PC-3 (cell line): ENCODE results near the gene PHKA1. TPM values are rescaled to one million over a fixed set of nuclear protein-coding genes. Genes with fewer than 3 reads are reported as not detected.
"Not testable (repeated sequence)": the region's sequence is repeated elsewhere in the genome, so short reads cannot be mapped to it uniquely, and the experiment has no call there.

Experiments
- ATAC-seq: fragments of 200-7000 bp; cut with Tn5 transposase; 2 replicates; pipeline ENCODE4 v1.9.1; 2020; ENCODE audit warnings: mild to moderate bottlenecking, moderate library complexity
- Bru-seq: library from RNA; stranded (reverse); fragments of 400-500 nt; gene quantifications from one replicate; lab custom pipeline; 2021; lab: Mats Ljungman, UMichigan
- BruChase-seq, 2 experiments: library from RNA; stranded (reverse); fragments of 400-500 nt; gene quantifications; one replicate each; lab custom pipeline; 2021; lab: Mats Ljungman, UMichigan
- BruUV-seq: library from RNA; stranded (reverse); fragments of 400-500 nt; replicated peaks from 2 replicates; lab custom pipeline; 2021; lab: Mats Ljungman, UMichigan
- CTCF ChIA-PET: fragments of 300-600 bp; sonication (Branson Sonifier 250); formaldehyde crosslinking; loops from one replicate; lab custom pipeline; 2022; ENCODE audit warnings: antibody characterized with exemption; lab: Charles Lee
- POLR2A ChIA-PET: fragments of 300-600 bp; sonication (Branson Sonifier 250); formaldehyde crosslinking; loops from one replicate; lab custom pipeline; 2022; ENCODE audit warnings: antibody characterized with exemption; ENCODE audit not compliant: unreplicated experiment; lab: Charles Lee
- DNase-seq: peaks from one replicate; pipeline ENCODE4 v3.0.0-alpha.2; 2015
- H2AFZ ChIP-seq: fragments of 300-600 bp; sonication (generic); 2 replicates; pipeline ENCODE4 v1.6.0; 2016; ENCODE audit warnings: antibody characterized with exemption, low read length
- H3F3A ChIP-seq: fragments of 300-600 bp; sonication (generic); one replicate; pipeline ENCODE4 v1.6.0; 2017; ENCODE audit warnings: antibody characterized with exemption, low read length, control low read depth, mild to moderate bottlenecking; ENCODE audit not compliant: unreplicated experiment
- H3K27ac ChIP-seq: fragments of 300-600 bp; sonication (generic); 2 replicates; pipeline ENCODE4 v1.5.1; 2016; ENCODE audit warnings: mild to moderate bottlenecking, low read length
- H3K27me3 ChIP-seq: fragments of 300-600 bp; sonication (generic); 2 replicates; pipeline ENCODE4 v1.6.1; 2016; ENCODE audit warnings: low read length, mixed read lengths
- H3K36me3 ChIP-seq: fragments of 300-600 bp; sonication (generic); 2 replicates; pipeline ENCODE4 v1.6.1; 2016; ENCODE audit warnings: low read depth, mixed run types, low read length, mixed read lengths
- H3K4me1 ChIP-seq: fragments of 300-600 bp; sonication (generic); 2 replicates; pipeline ENCODE4 v1.5.1; 2016; ENCODE audit warnings: low read length; ENCODE audit not compliant: insufficient read depth
- H3K4me2 ChIP-seq: fragments of 300-600 bp; sonication (generic); 2 replicates; pipeline ENCODE4 v1.6.0; 2016; ENCODE audit warnings: low read length
- H3K4me3 ChIP-seq: fragments of 300-600 bp; sonication (generic); 2 replicates; pipeline ENCODE4 v1.5.1; 2016; ENCODE audit warnings: mild to moderate bottlenecking, low read length, mixed read lengths
- H3K79me2 ChIP-seq: fragments of 300-600 bp; sonication (generic); 2 replicates; pipeline ENCODE4 v1.6.1; 2017; ENCODE audit warnings: low read length, mixed read lengths
- H3K9ac ChIP-seq: fragments of 300-600 bp; sonication (generic); 2 replicates; pipeline ENCODE4 v1.6.0; 2016; ENCODE audit warnings: mild to moderate bottlenecking, low read length
- H3K9me2 ChIP-seq: fragments of 300-600 bp; sonication (generic); replicated peaks from 2 replicates; pipeline ENCODE4 v1.6.1; 2016; ENCODE audit warnings: mixed run types, low read length, mixed read lengths
- H3K9me3 ChIP-seq: fragments of 300-600 bp; sonication (generic); 2 replicates; pipeline ENCODE4 v1.6.1; 2016; ENCODE audit warnings: low read length, mixed read lengths
- H4K20me1 ChIP-seq: fragments of 300-600 bp; sonication (generic); 2 replicates; pipeline ENCODE4 v1.6.1; 2016; ENCODE audit warnings: low read length, mixed read lengths
- intact Hi-C: fragments of 100-400 bp; cut with micrococcal nuclease; formaldehyde crosslinking; loops from 2 replicates; pipeline ENCODE4 v1.9.0; 2023
- long read RNA-seq: library from polyadenylated mRNA; unstranded; transcript quantifications from one replicate; pipeline ENCODE4 v2.0.0, GENCODE V29; 2021; ENCODE audit not compliant: unreplicated experiment
- total RNA-seq: library from RNA; depleted of rRNA; stranded (reverse); fragments of >200 nt; gene quantifications from 2 replicates; pipeline ENCODE4 v1.2.3, GENCODE V29; 2014; rRNA removed

Gene PHKA1
- total RNA-seq: 28.5 and 33.7 TPM in 2 replicates
- Bru-seq, nascent RNA: percentile 78 among the genes with signal in this experiment
- percentile 72 among the genes with signal in this experiment for BruChase-seq, experiment 1, labeled RNA remaining after a 6-hour chase
- BruChase-seq, experiment 2, labeled RNA remaining after a 2-hour chase: percentile 73 among the genes with signal in this experiment
- long read RNA-seq, full-length matches to known transcripts: 37 of 100 reads
- long read RNA-seq, partial matches to known transcripts: 22 of 100 reads
- long read RNA-seq, other reads (novel, unspliced or antisense): 41 of 100 reads

DNA sequence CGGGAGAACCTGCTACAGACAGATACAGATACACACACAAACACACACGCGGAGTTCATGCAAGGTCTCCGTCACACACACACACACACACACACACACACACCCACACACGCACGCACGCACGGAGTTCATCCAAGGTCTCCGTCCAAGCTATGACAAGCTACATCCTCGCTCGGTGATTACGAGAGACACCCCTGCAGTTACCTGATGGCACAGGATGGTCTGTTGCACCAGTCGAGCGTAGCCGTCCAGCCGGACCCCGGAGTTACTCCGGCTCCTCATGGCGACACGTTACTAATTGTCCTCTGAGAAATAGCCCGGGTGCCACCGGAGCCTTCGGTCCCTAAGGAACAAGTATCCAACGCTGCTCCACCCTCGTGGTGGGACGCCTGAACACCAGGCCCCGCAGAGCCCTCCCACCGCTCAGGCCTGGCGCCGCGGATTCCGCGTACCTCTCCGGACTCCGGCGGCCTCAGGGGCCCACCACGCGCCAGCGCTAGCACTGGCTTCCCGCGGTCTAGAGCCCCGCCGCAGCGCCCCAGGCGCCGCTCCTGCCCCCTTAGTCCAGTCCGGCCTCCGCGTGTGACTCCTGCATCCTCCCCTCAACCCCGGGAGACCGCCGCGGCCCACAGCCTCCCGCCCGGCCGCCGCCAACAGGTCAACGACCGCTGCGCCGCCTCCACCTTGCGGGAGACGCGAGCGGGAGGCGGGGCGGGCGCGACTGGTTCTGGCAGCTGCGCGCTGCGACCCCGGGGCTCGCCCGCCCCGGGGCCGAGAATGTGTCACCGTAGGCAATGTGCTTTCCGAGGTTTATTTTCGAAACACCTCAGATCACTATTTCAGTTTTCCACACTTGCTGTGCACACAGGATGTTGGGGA lies at the start of gene PHKA1:
Gene PHKA1, minus strand, starts transcription at position 708 of the 879 bp plus-strand sequence. Its CDS starts 426 bp downstream, at position 282.
- peak within 1 kb of the TSS; percentile 85 for H3K4me2 ChIP-seq
- not testable (repeated sequence) for H3K9me3 ChIP-seq, H3F3A ChIP-seq, H3K9me2 ChIP-seq, H3K27me3 ChIP-seq, H4K20me1 ChIP-seq, BruUV-seq, H3K4me1 ChIP-seq, H3K36me3 ChIP-seq
- POLR2A ChIA-PET: interaction anchor here (1.3 kb wide), 1 partner anchor 93 kb away, joined by 32 read pairs; no protein-coding TSS in a partner anchor
- intact Hi-C loops: loop anchor here (2.0 to 5.0 kb wide), 2 partner anchors 27 to 92 kb away; no protein-coding TSS in a partner anchor
- peak; percentile 69 for ATAC-seq
- peak within 1 kb of the TSS; percentile 76 for H3K9ac ChIP-seq
- DNase-seq: peak; percentile 75
- CTCF ChIA-PET: interaction anchor here (0.9 kb wide), 1 partner anchor 92 kb away, joined by 3 read pairs; no protein-coding TSS in a partner anchor
- peaks cover 36% of the 10 kb centered on the region for H3K79me2 ChIP-seq
- H3K27ac ChIP-seq: peak within 1 kb of the TSS; percentile 88
- H3K4me3 ChIP-seq: peak within 1 kb of the TSS; percentile 71
- peak within 1 kb of the TSS; percentile 93 for H2AFZ ChIP-seq

DNA sequence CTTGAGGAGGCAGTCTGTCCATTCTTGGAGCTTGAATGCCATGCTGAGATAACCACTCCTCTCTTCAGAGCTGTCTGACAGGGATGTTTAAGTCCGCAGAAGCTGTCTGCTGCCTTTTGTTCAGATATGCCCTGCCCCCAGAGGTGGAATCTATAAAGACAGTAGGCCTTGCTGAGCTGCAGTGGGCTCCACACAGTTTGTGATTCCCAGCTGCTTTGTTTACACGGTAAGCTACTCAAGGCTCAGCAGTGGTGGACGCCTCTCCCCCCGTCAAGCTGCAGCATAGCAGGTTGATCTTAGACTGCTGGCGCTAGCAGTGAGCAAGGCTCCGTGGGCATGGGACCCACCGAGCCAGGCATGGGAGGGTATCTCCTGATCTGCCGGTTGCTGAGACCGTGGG lies 46.3 kb upstream of the PHKA1 start:
- POLR2A ChIA-PET, H3K4me1 ChIP-seq, intact Hi-C loops, H3K27me3 ChIP-seq, H3K36me3 ChIP-seq, H3K9me3 ChIP-seq, H3K4me3 ChIP-seq, ATAC-seq, H3K79me2 ChIP-seq, BruUV-seq, H3K27ac ChIP-seq, H2AFZ ChIP-seq, H4K20me1 ChIP-seq, H3K9ac ChIP-seq, DNase-seq, CTCF ChIA-PET, H3K4me2 ChIP-seq, H3F3A ChIP-seq, H3K9me2 ChIP-seq: not testable (repeated sequence)

DNA sequence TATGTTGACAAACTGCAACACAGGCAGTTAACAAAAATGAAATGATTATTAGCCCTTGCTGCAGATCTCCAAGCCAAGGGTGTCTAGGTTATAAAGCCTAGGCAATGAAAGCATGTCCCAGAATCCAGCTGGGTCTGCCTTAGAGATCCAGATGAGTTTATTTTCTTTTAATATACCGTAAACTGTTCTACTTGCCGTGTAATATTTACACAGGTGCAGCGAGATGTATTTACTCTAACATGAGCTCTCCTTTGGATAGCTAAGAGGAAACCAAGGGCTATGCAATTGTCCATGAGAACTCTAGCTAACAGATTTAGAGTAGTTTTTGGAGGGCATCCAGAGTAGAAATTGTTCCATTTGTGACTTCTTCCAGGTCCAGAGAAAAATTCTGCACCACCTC lies 34.4 kb upstream of the PHKA1 start:
- H3K4me2 ChIP-seq, BruUV-seq, H3K27me3 ChIP-seq, H3K9me3 ChIP-seq, H2AFZ ChIP-seq, H3K9ac ChIP-seq, H3K4me1 ChIP-seq, H3K79me2 ChIP-seq, DNase-seq, intact Hi-C loops, H3K9me2 ChIP-seq, H3K27ac ChIP-seq, POLR2A ChIA-PET, ATAC-seq, H3F3A ChIP-seq, H4K20me1 ChIP-seq, H3K4me3 ChIP-seq, H3K36me3 ChIP-seq, CTCF ChIA-PET: not testable (repeated sequence)

DNA sequence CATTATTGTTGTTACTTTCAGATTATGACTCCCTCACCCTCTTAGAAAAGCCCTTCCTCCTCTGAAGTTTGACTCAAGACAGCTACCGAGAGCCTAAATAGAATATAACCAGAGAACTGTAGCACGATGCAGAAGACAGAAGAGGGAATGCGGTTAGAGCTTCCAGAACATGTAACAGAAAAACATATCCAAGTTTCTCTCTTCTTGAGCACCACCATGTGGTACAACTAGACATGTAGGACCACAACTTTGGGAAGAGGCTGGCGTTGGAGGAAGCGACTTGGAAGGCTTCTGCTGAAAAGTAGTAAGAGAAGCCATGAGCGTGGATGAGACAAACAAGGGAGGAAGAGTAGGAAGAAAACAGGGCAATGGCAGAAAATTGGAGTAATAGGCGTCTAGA lies 31.4 kb upstream of the PHKA1 start:
- DNase-seq, H3F3A ChIP-seq, H3K9me3 ChIP-seq, H4K20me1 ChIP-seq, H3K4me1 ChIP-seq, H2AFZ ChIP-seq, H3K27ac ChIP-seq, BruUV-seq, CTCF ChIA-PET, H3K27me3 ChIP-seq, POLR2A ChIA-PET, H3K9ac ChIP-seq, H3K4me3 ChIP-seq, H3K79me2 ChIP-seq, H3K36me3 ChIP-seq, H3K9me2 ChIP-seq, intact Hi-C loops, H3K4me2 ChIP-seq: not testable (repeated sequence)
- ATAC-seq: peak; percentile 58; the same call in 1 of the 2 replicates
